ENCODE results near the gene CACNA1D.

The CACNA1D gene

GRCh38 chr3:53675942-53676341 is 181.5 kb downstream of the CACNA1D start:
- H3K27me3 ChIP-seq (ENCODE audit: low read depth, low read length) = no peaks in the 10 kb centered on the region
- no peak overlapping the region for H3K4me3 ChIP-seq (ENCODE audit: low read depth in 1 of 2, low read length in 2 of 2)
- H3K4me1 ChIP-seq (ENCODE audit: control insufficient read depth in 1 of 2, insufficient read depth in 2 of 2, low read length in 2 of 2) = peaks cover 0 to 10% of the 10 kb centered on the region in 2 donors
- H3K9me3 ChIP-seq (ENCODE audit: control insufficient read depth in 1 of 2, low read length in 2 of 2) = no peaks in the 10 kb centered on the region
- no peak overlapping the region for H3K27ac ChIP-seq (ENCODE audit: low read length)
- no peaks in the 10 kb centered on the region for H3K36me3 ChIP-seq (ENCODE audit: control insufficient read depth in 1 of 2, insufficient read depth in 2 of 2, low read length in 2 of 2)

GRCh38 chr3:53677413-53677812 is 183.0 kb downstream of the CACNA1D start:
- H3K9me3 ChIP-seq (ENCODE audit: control insufficient read depth in 1 of 2, low read length in 2 of 2) = no peaks in the 10 kb centered on the region
- H3K36me3 ChIP-seq (ENCODE audit: control insufficient read depth in 1 of 2, insufficient read depth in 2 of 2, low read length in 2 of 2) = no peaks in the 10 kb centered on the region
- peaks cover 0 to 10% of the 10 kb centered on the region in 2 donors for H3K4me1 ChIP-seq (ENCODE audit: control insufficient read depth in 1 of 2, insufficient read depth in 2 of 2, low read length in 2 of 2)
- no peak overlapping the region for H3K27ac ChIP-seq (ENCODE audit: low read length)
- H3K27me3 ChIP-seq (ENCODE audit: low read depth, low read length) = no peaks in the 10 kb centered on the region
- no peak overlapping the region for H3K4me3 ChIP-seq (ENCODE audit: low read depth in 1 of 2, low read length in 2 of 2)

DNA sequence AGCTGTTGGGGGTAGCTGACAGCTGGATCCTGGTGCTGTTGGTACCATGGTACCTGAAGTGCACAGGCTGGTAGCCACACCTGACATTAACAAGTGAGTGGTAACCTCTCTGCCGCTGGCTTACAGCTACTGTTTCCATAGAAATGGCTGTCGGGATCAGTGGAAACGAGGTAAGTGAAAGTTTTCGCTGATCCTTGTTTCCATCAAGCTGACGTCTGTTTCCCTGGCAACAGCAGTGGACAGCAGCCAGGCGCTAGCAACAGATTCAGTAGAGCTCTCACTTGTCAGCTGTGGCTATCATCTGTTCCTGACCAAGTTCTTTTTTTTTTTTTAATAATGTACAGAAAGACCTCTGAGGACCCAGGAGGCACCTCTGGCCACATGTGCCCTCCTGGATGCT is 185.6 kb downstream of the CACNA1D start:
- no peaks in the 10 kb centered on the region for H3K9me3 ChIP-seq (ENCODE audit: control insufficient read depth in 1 of 2, low read length in 2 of 2)
- H3K4me1 ChIP-seq (ENCODE audit: control insufficient read depth in 1 of 2, insufficient read depth in 2 of 2, low read length in 2 of 2) = peaks cover 0 to 10% of the 10 kb centered on the region in 2 donors
- no peak overlapping the region for H3K27ac ChIP-seq (ENCODE audit: low read length)
- no peak overlapping the region for H3K4me3 ChIP-seq (ENCODE audit: low read depth in 1 of 2, low read length in 2 of 2)
- H3K27me3 ChIP-seq (ENCODE audit: low read depth, low read length) = no peaks in the 10 kb centered on the region
- no peaks in the 10 kb centered on the region for H3K36me3 ChIP-seq (ENCODE audit: control insufficient read depth in 1 of 2, insufficient read depth in 2 of 2, low read length in 2 of 2)

GRCh38 chr3:53682807-53683206 is 188.4 kb downstream of the CACNA1D start:
- Histone ChIP-seq H3K9me3 (ENCODE audit: control insufficient read depth in 1 of 2, low read length in 2 of 2) (no peaks in the 10 kb centered on the region), H3K27me3 (ENCODE audit: low read depth, low read length) (no peaks in the 10 kb centered on the region), H3K4me1 (ENCODE audit: control insufficient read depth in 1 of 2, insufficient read depth in 2 of 2, low read length in 2 of 2) (peaks cover 0 to 10% of the 10 kb centered on the region in 2 donors), H3K27ac (ENCODE audit: low read length) (no peak overlapping the region), H3K4me3 (ENCODE audit: low read depth in 1 of 2, low read length in 2 of 2) (no peak overlapping the region), H3K36me3 (ENCODE audit: control insufficient read depth in 1 of 2, insufficient read depth in 2 of 2, low read length in 2 of 2) (no peaks in the 10 kb centered on the region)

GRCh38 chr3:53688066-53688465 is 193.7 kb downstream of the CACNA1D start:
- H3K27me3 ChIP-seq (ENCODE audit: low read depth, low read length) = no peaks in the 10 kb centered on the region
- H3K4me3 ChIP-seq (ENCODE audit: low read depth in 1 of 2, low read length in 2 of 2) = no peak overlapping the region
- no peaks in the 10 kb centered on the region for H3K9me3 ChIP-seq (ENCODE audit: control insufficient read depth in 1 of 2, low read length in 2 of 2)
- H3K4me1 ChIP-seq (ENCODE audit: control insufficient read depth in 1 of 2, insufficient read depth in 2 of 2, low read length in 2 of 2) = no peaks in the 10 kb centered on the region
- no peaks in the 10 kb centered on the region for H3K36me3 ChIP-seq (ENCODE audit: control insufficient read depth in 1 of 2, insufficient read depth in 2 of 2, low read length in 2 of 2)
- H3K27ac ChIP-seq (ENCODE audit: low read length) = no peak overlapping the region

GRCh38 chr3:53688989-53689388 is 194.6 kb downstream of the CACNA1D start:
- H3K36me3 ChIP-seq (ENCODE audit: control insufficient read depth in 1 of 2, insufficient read depth in 2 of 2, low read length in 2 of 2) = no peaks in the 10 kb centered on the region
- no peaks in the 10 kb centered on the region for H3K4me1 ChIP-seq (ENCODE audit: control insufficient read depth in 1 of 2, insufficient read depth in 2 of 2, low read length in 2 of 2)
- H3K4me3 ChIP-seq (ENCODE audit: low read depth in 1 of 2, low read length in 2 of 2) = no peak overlapping the region
- no peak overlapping the region for H3K27ac ChIP-seq (ENCODE audit: low read length)
- H3K9me3 ChIP-seq (ENCODE audit: control insufficient read depth in 1 of 2, low read length in 2 of 2) = no peaks in the 10 kb centered on the region
- H3K27me3 ChIP-seq (ENCODE audit: low read depth, low read length) = no peaks in the 10 kb centered on the region

- no peaks in the 10 kb centered on the region for H3K4me1 ChIP-seq (ENCODE audit: control insufficient read depth in 1 of 2, insufficient read depth in 2 of 2, low read length in 2 of 2)
- H3K36me3 ChIP-seq (ENCODE audit: control insufficient read depth in 1 of 2, insufficient read depth in 2 of 2, low read length in 2 of 2) = no peaks in the 10 kb centered on the region
- H3K27ac ChIP-seq (ENCODE audit: low read length) = no peak overlapping the region
- H3K27me3 ChIP-seq (ENCODE audit: low read depth, low read length) = no peaks in the 10 kb centered on the region
- no peaks in the 10 kb centered on the region for H3K9me3 ChIP-seq (ENCODE audit: control insufficient read depth in 1 of 2, low read length in 2 of 2)
- no peak overlapping the region for H3K4me3 ChIP-seq (ENCODE audit: low read depth in 1 of 2, low read length in 2 of 2)
These were observed 195.3 kb downstream of the CACNA1D start for GRCh38 chr3:53689681-53690080.

GRCh38 chr3:53690521-53690920 is 196.1 kb downstream of the CACNA1D start:
- H3K27ac ChIP-seq (ENCODE audit: low read length) = no peak overlapping the region
- no peaks in the 10 kb centered on the region for H3K27me3 ChIP-seq (ENCODE audit: low read depth, low read length)
- no peaks in the 10 kb centered on the region for H3K36me3 ChIP-seq (ENCODE audit: control insufficient read depth in 1 of 2, insufficient read depth in 2 of 2, low read length in 2 of 2)
- no peaks in the 10 kb centered on the region for H3K4me1 ChIP-seq (ENCODE audit: control insufficient read depth in 1 of 2, insufficient read depth in 2 of 2, low read length in 2 of 2)
- no peaks in the 10 kb centered on the region for H3K9me3 ChIP-seq (ENCODE audit: control insufficient read depth in 1 of 2, low read length in 2 of 2)
- no peak overlapping the region for H3K4me3 ChIP-seq (ENCODE audit: low read depth in 1 of 2, low read length in 2 of 2)

GRCh38 chr3:53691349-53691748 is 196.9 kb downstream of the CACNA1D start:
- Histone ChIP-seq H3K4me1 (ENCODE audit: control insufficient read depth in 1 of 2, insufficient read depth in 2 of 2, low read length in 2 of 2) (no peaks in the 10 kb centered on the region), H3K36me3 (ENCODE audit: control insufficient read depth in 1 of 2, insufficient read depth in 2 of 2, low read length in 2 of 2) (no peaks in the 10 kb centered on the region), H3K4me3 (ENCODE audit: low read depth in 1 of 2, low read length in 2 of 2) (no peak overlapping the region), H3K27ac (ENCODE audit: low read length) (no peak overlapping the region), H3K27me3 (ENCODE audit: low read depth, low read length) (no peaks in the 10 kb centered on the region), H3K9me3 (ENCODE audit: control insufficient read depth in 1 of 2, low read length in 2 of 2) (no peaks in the 10 kb centered on the region)

DNA sequence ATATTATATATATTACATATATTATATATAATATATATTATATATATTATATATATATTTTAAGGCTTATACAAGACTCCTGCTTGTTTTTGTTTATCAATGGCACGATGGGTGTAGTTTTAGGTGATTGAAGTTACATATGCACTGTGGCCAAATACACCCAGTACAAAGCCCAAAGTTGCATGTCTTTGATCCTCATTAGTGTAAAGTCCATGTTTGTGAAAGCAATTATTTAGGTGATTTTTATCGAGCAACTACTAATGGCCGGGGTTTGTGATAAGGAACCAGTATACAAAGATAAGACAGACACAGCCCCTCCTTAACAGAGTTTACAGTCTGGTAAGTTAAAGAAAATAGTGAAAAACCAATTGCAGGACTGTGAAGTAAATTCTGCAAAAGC is 197.5 kb downstream of the CACNA1D start:
- Histone ChIP-seq H3K27ac (ENCODE audit: low read length) (no peak overlapping the region), H3K9me3 (ENCODE audit: control insufficient read depth in 1 of 2, low read length in 2 of 2) (no peaks in the 10 kb centered on the region), H3K4me1 (ENCODE audit: control insufficient read depth in 1 of 2, insufficient read depth in 2 of 2, low read length in 2 of 2) (no peaks in the 10 kb centered on the region), H3K36me3 (ENCODE audit: control insufficient read depth in 1 of 2, insufficient read depth in 2 of 2, low read length in 2 of 2) (no peaks in the 10 kb centered on the region), H3K4me3 (ENCODE audit: low read depth in 1 of 2, low read length in 2 of 2) (no peak overlapping the region), H3K27me3 (ENCODE audit: low read depth, low read length) (no peaks in the 10 kb centered on the region)

DNA sequence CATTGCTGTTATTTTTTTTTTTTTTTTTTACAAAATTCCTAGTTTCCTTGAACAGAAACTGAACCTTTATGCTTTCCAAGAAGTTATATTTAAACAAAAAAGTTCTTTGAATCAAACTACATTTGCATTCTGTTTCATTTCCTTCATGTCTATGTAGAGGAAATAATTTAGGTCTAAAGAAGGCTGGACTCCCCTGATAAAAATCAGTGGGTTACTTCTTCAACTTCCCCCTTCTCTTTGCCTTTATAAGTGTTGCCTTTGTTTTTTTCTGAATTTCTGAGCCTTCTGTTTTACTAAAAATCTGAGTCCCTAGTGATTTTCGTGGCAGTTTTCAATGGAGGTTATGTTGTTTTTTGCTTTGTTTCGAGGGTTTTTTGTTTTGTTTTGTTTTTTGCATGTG is 199.0 kb downstream of the CACNA1D start:
- no peak overlapping the region for H3K27ac ChIP-seq (ENCODE audit: low read length)
- no peaks in the 10 kb centered on the region for H3K36me3 ChIP-seq (ENCODE audit: control insufficient read depth in 1 of 2, insufficient read depth in 2 of 2, low read length in 2 of 2)

DNA sequence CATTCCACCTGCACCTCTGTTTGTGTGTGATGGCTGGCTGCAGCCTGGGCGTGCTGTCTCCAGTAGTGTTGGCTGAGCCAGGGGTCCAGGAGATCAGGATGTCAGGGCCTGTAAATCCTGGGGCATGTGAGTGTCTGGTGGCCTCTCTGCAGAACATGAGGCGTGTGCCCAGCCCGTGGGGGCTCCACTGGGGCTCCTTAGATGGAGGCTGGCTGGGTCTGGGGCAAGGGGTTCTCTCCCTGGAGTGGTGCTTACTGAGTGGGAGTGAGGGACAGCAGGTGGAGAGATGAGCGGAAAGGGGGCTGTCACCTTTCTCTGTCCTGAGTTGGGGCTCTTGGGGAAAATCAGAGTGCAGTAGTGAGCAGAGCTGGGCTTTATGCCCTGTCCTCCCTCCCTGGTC is 199.6 kb downstream of the CACNA1D start:
- no peaks in the 10 kb centered on the region for H3K27me3 ChIP-seq (ENCODE audit: low read depth, low read length)
- H3K4me1 ChIP-seq (ENCODE audit: control insufficient read depth in 1 of 2, insufficient read depth in 2 of 2, low read length in 2 of 2) = no peaks in the 10 kb centered on the region
- H3K9me3 ChIP-seq (ENCODE audit: control insufficient read depth in 1 of 2, low read length in 2 of 2) = no peaks in the 10 kb centered on the region
- H3K36me3 ChIP-seq (ENCODE audit: control insufficient read depth in 1 of 2, insufficient read depth in 2 of 2, low read length in 2 of 2) = no peaks in the 10 kb centered on the region
- H3K4me3 ChIP-seq (ENCODE audit: low read depth in 1 of 2, low read length in 2 of 2) = no peak overlapping the region
- H3K27ac ChIP-seq (ENCODE audit: low read length) = no peak overlapping the region

More for the DNA sequence above, 199.0 kb downstream of the CACNA1D start:
- H3K4me1 ChIP-seq (ENCODE audit: control insufficient read depth in 1 of 2, insufficient read depth in 2 of 2, low read length in 2 of 2) = no peaks in the 10 kb centered on the region
- H3K9me3 ChIP-seq (ENCODE audit: control insufficient read depth in 1 of 2, low read length in 2 of 2) = no peaks in the 10 kb centered on the region
- no peak overlapping the region for H3K4me3 ChIP-seq (ENCODE audit: low read depth in 1 of 2, low read length in 2 of 2)
- no peaks in the 10 kb centered on the region for H3K27me3 ChIP-seq (ENCODE audit: low read depth, low read length)

Data from muscle layer of duodenum (tissue), 2 donors.